Endothelial cell of umbilical vein (primary cell): ENCODE data around the gene PARD6G. TPM values are rescaled to one million over a fixed set of nuclear protein-coding genes. Genes with fewer than 3 reads are reported as not detected.

Experiments
- BruUV-seq: library from RNA; stranded (reverse); fragments of 400-500 nt; replicated peaks from 2 replicates; lab custom pipeline; 2021; lab: Mats Ljungman, UMichigan
- CTCF ChIA-PET: fragments of 300-600, 350-600 bp; sonication (Branson Sonifier 250); formaldehyde crosslinking; loops from one replicate; lab custom pipeline; 2021; ENCODE audit warnings: antibody characterized with exemption, inconsistent platforms; lab: Charles Lee
- POLR2A ChIA-PET: fragments of 300-600, 350-600 bp; sonication (Branson Sonifier 250); formaldehyde crosslinking; loops from one replicate; lab custom pipeline; 2021; ENCODE audit warnings: antibody characterized with exemption, inconsistent platforms; lab: Charles Lee
- DNase-seq: peaks from one replicate; pipeline ENCODE4 v3.0.0-alpha.2; 2011; ENCODE audit warnings: low read depth, low spot score
- FAIRE-seq: peaks from 2 replicates; lab custom pipeline; 2011; peaks lifted over from hg19 to GRCh38; lab: Jason Lieb, UNC
- H2AFZ ChIP-seq: 2 replicates; pipeline ENCODE4 v1.6.0; 2012; ENCODE audit warnings: low read depth, low read length, control low read depth, inconsistent platforms
- H3K27ac ChIP-seq: 2 replicates; pipeline ENCODE4 v1.5.1; 2011; ENCODE audit warnings: low read depth, mild to moderate bottlenecking, control low read depth, low read length, moderate library complexity; ENCODE audit not compliant: insufficient read depth
- H3K27me3 ChIP-seq, 2 experiments: 2 replicates each; pipeline versions ENCODE4 v1.6.0 to v1.6.1; 2011; ENCODE audit warnings: low read length in 2 of 2, mixed read lengths in 1 of 2; ENCODE audit not compliant: control insufficient read depth in 2 of 2, insufficient read depth in 2 of 2
- H3K36me3 ChIP-seq, 2 experiments: 2 replicates in 1 of 2; 3 replicates in 1 of 2; pipeline ENCODE4 v1.5.1; 2011; ENCODE audit warnings: low read length in 2 of 2, mild to moderate bottlenecking in 1 of 2, moderate library complexity in 1 of 2; ENCODE audit not compliant: control insufficient read depth in 2 of 2, insufficient read depth in 2 of 2; ENCODE audit errors: extremely low read depth in 1 of 2
- H3K4me1 ChIP-seq: 3 replicates; pipeline ENCODE4 v1.5.1; 2011; ENCODE audit warnings: mild to moderate bottlenecking, low read length; ENCODE audit not compliant: control insufficient read depth, insufficient read depth; ENCODE audit errors: extremely low read depth
- H3K4me2 ChIP-seq: 2 replicates; pipeline ENCODE4 v1.6.1; 2011; ENCODE audit warnings: low read length, control low read depth, mixed read lengths; ENCODE audit not compliant: insufficient read depth
- H3K4me3 ChIP-seq, 3 experiments: fragments of 200-600 bp in 1 of 3; sonication (generic), shearing (Covaris generic) in 1 of 3; replicated peaks in 1 of 3; 2 replicates each; pipeline ENCODE4 v1.5.1; 2011 to 2016; ENCODE audit warnings: control low read depth in 3 of 3, low read length in 3 of 3, mild to moderate bottlenecking in 2 of 3, inconsistent platforms in 1 of 3, low read depth in 1 of 3, moderate library complexity in 1 of 3; ENCODE audit not compliant: insufficient read depth in 1 of 3
- H3K79me2 ChIP-seq: 2 replicates; pipeline ENCODE4 v1.6.0; 2012; ENCODE audit warnings: low read length, inconsistent platforms; ENCODE audit not compliant: control insufficient read depth, insufficient read depth
- H3K9ac ChIP-seq: replicated peaks from 2 replicates; pipeline ENCODE3; 2011; ENCODE audit warnings: low read length, control low read depth; ENCODE audit not compliant: insufficient read depth; ENCODE audit errors: extremely low read depth
- H3K9me1 ChIP-seq: replicated peaks from 3 replicates; pipeline ENCODE4 v1.6.0; 2011; ENCODE audit warnings: mild to moderate bottlenecking, low read length; ENCODE audit not compliant: control insufficient read depth, insufficient read depth; ENCODE audit errors: extremely low read depth
- H3K9me3 ChIP-seq: replicated peaks from 2 replicates; pipeline ENCODE4 v1.5.1; 2012; ENCODE audit warnings: low read length, inconsistent platforms; ENCODE audit not compliant: control insufficient read depth, insufficient read depth
- H4K20me1 ChIP-seq: replicated peaks from 2 replicates; pipeline ENCODE3; 2011; ENCODE audit warnings: mild to moderate bottlenecking, low read length; ENCODE audit not compliant: control insufficient read depth, insufficient read depth; ENCODE audit errors: extremely low read depth
- EZH2 ChIP-seq: IDR thresholded peaks from 2 replicates; pipeline ENCODE4 v1.6.1; 2012; ENCODE audit warnings: borderline replicate concordance, low read depth, mild to moderate bottlenecking, moderate library complexity, low read length, inconsistent platforms; ENCODE audit not compliant: severe bottlenecking
- FOS ChIP-seq: IDR thresholded peaks from 2 replicates; pipeline ENCODE4 v1.6.1; 2011; ENCODE audit warnings: mild to moderate bottlenecking, low read length, moderate library complexity, borderline replicate concordance; ENCODE audit not compliant: insufficient read depth
- GATA2 ChIP-seq: IDR thresholded peaks from 2 replicates; pipeline ENCODE4 v1.7.0; 2011; ENCODE audit warnings: low read depth, mild to moderate bottlenecking, moderate library complexity, mixed read lengths, low read length; ENCODE audit not compliant: insufficient read length, insufficient read depth
- JUN ChIP-seq: IDR thresholded peaks from 2 replicates; pipeline ENCODE4 v1.6.1; 2011; ENCODE audit warnings: borderline replicate concordance, low read depth; ENCODE audit not compliant: insufficient read length, insufficient read depth
- MYC ChIP-seq: IDR thresholded peaks from one replicate; pipeline ENCODE4 v1.6.1; 2011; ENCODE audit warnings: mild to moderate bottlenecking, low read depth, low read length
- POLR2A ChIP-seq: IDR thresholded peaks from 2 replicates; pipeline ENCODE4 v1.6.1; 2012; ENCODE audit warnings: low read depth, mild to moderate bottlenecking, control low read depth, low read length
- POLR2AphosphoS5 ChIP-seq: IDR thresholded peaks from 2 replicates; pipeline ENCODE4 v1.6.1; 2012; ENCODE audit warnings: low read depth, mild to moderate bottlenecking, control low read depth, low read length, moderate library complexity; ENCODE audit not compliant: insufficient read depth
- dilution Hi-C: fragments of 300-500 bp; cut with MboI; formaldehyde crosslinking; loops from one replicate; pipeline ENCODE4 v1.15.0; 2019; ENCODE audit warnings: low sequenced_read_pairs; ENCODE audit not compliant: extremely low pct_ligation_motif_present
- intact Hi-C: fragments of 100-400 bp; cut with micrococcal nuclease; formaldehyde crosslinking; loops from one replicate; pipeline ENCODE4 v1.10.0; 2022
- polyA plus RNA-seq, 4 experiments: library from polyadenylated mRNA; depleted of rRNA in 3 of 4; stranded (reverse) in 3 of 4; unstranded in 1 of 4; fragments of >200 nt; gene quantifications; 2 replicates each; pipeline versions ENCODE4 v1.2.1 to v1.2.3, GENCODE V29; 2011 to 2012; ENCODE audit warnings: missing spikeins in 1 of 4
- total RNA-seq: library from RNA; stranded (reverse); gene quantifications from 2 replicates; pipeline ENCODE4 v1.2.3, GENCODE V29; 2021
- TF ChIP-seq, protein P1 (sequence below), 2 donors: IDR thresholded peaks; 1 replicate in 1 of 2; 2 replicates in 1 of 2; pipeline ENCODE4 v1.5.1; 2011; ENCODE audit warnings: low read length in 2 of 2, mild to moderate bottlenecking in 2 of 2, moderate library complexity in 2 of 2, control low read depth in 1 of 2, inconsistent platforms in 1 of 2, low read depth in 1 of 2; ENCODE audit not compliant: insufficient read depth in 1 of 2; ENCODE audit errors: extremely low read depth in 1 of 2
- TF ChIP-seq, protein P2 (sequence below): IDR thresholded peaks from 2 replicates; pipeline ENCODE4 v1.6.1; 2011; ENCODE audit not compliant: insufficient read depth, insufficient read length

The PARD6G gene
- total and polyA plus RNA-seq, 2 donors (not counting 3 experiments of a cell fraction or from before 2014, with no cell fraction given), result 1.2 to 1.8 TPM

DNA sequence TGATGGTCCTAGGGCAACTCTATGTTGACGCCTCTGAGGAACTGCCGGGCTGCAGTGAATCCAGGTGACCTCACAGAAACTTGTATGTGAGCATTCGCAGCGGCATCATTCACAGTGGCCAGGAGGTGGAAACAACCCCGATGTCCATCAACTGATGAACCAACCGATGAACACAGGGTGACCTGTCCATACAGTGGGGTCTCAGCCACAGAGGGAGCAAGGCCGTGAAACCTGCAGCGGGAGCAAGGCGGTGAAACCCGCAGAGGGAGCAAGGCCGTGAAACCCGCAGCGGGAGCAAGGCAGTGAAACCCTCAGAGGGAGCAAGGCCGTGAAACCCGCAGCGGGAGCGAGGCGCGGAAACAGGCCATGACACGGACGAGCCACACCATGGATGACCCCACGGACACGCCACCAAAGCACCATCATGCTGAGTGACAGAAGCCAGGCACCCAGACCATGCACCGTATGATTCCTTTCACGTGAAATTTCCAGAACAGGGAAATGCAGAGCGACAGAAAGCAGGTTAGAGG lies 63.0 kb downstream of the PARD6G start:
- Histone ChIP-seq H4K20me1 (no peaks in the 10 kb centered on the region), H3K27ac (no peak overlapping the region)
- POLR2A ChIA-PET, result no interaction called here

More for the DNA sequence above, 63.0 kb downstream of the PARD6G start:
- no peaks in the 10 kb centered on the region for H3K79me2 ChIP-seq
- CTCF ChIA-PET, result no interaction called here
- H3K9me3 ChIP-seq, result no peaks in the 10 kb centered on the region
- H3K4me1 ChIP-seq, result no peaks in the 10 kb centered on the region
- H3K9ac ChIP-seq, result no peak overlapping the region
- no peak for FAIRE-seq
- BruUV-seq, result no TSS peak
- H3K9me1 ChIP-seq, result no peaks in the 10 kb centered on the region
- H3K4me2 ChIP-seq, result no peak overlapping the region
- H3K27me3 ChIP-seq, result no peaks in the 10 kb centered on the region
- TF ChIP-seq, protein P1, sequence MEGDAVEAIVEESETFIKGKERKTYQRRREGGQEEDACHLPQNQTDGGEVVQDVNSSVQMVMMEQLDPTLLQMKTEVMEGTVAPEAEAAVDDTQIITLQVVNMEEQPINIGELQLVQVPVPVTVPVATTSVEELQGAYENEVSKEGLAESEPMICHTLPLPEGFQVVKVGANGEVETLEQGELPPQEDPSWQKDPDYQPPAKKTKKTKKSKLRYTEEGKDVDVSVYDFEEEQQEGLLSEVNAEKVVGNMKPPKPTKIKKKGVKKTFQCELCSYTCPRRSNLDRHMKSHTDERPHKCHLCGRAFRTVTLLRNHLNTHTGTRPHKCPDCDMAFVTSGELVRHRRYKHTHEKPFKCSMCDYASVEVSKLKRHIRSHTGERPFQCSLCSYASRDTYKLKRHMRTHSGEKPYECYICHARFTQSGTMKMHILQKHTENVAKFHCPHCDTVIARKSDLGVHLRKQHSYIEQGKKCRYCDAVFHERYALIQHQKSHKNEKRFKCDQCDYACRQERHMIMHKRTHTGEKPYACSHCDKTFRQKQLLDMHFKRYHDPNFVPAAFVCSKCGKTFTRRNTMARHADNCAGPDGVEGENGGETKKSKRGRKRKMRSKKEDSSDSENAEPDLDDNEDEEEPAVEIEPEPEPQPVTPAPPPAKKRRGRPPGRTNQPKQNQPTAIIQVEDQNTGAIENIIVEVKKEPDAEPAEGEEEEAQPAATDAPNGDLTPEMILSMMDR (IDR thresholded peaks at IDR 0.05; ENCODE audit: extremely low read depth in 1 of 2, insufficient read depth in 1 of 2, low read depth in 1 of 2, low read length in 2 of 2), result no peak
- TF ChIP-seq GATA2 (no peak), EZH2 (no peak), JUN (no peak), FOS (no peak), POLR2A (no peak), MYC (no peak), POLR2AphosphoS5 (no peak)
- TF ChIP-seq, protein P2, sequence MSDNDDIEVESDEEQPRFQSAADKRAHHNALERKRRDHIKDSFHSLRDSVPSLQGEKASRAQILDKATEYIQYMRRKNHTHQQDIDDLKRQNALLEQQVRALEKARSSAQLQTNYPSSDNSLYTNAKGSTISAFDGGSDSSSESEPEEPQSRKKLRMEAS, result no peak
- intact Hi-C loops, result no loop called here
- H3K4me3 ChIP-seq, result no peak overlapping the region
- dilution Hi-C loops, result no loop called here
- no peaks in the 10 kb centered on the region for H3K36me3 ChIP-seq
- H2AFZ ChIP-seq, result no peak overlapping the region
- no peak for DNase-seq
